ENCODE data around the gene FLNC. TPM values are rescaled to one million over a fixed set of nuclear protein-coding genes. Genes with fewer than 3 reads are reported as not detected.

FLNC gene
- total and polyA plus RNA-seq, 2 of the 13 experiments (the other 11 are each of a cell fraction or from before 2014, with no cell fraction given) = 0.02 TPM; not detected in 1

- TF ChIP-seq CSRNP2 (CRISPR knock-in tag; conservative IDR thresholded peaks at IDR 0.05; ENCODE audit: low read depth) = no peak
- TF ChIP-seq IKZF4 (CRISPR knock-in tag; IDR thresholded peaks at IDR 0.05; ENCODE audit: borderline replicate concordance, low read depth, not compliant biosample characterization) = no peak
Measured at GRCh38 chr7:128841171-128841690, 11.0 kb downstream of the FLNC start (continued).

- ATAC-seq (peak; percentile 64), DNase-seq (ENCODE audit: low spot score) (no peak), FAIRE-seq (no peak)
- H3K27me3 ChIP-seq (ENCODE audit: control insufficient read depth in 1 of 2, insufficient read depth in 2 of 2, low read length in 2 of 2) = peaks cover 5 to 15% of the 10 kb centered on the region in 2 experiments; a peak in 2 of 5 replicates
- WGBS (ENCODE audit: low lambda C conversion rate) = 58% methylated on average over 17 of the region's 35 CpGs
- no peak overlapping the region for H3K9ac ChIP-seq (ENCODE audit: insufficient read depth, low read depth, low read length)
- ChIA-PET POLR2A (no interaction called here), CTCF (ENCODE audit: low intra/inter-chr PET ratio, low total read pairs) (interaction anchor here (1.6 to 3.0 kb wide), 3 partner anchors 33 to 42 kb away, joined by 6 to 13 read pairs (median 11); no protein-coding TSS in a partner anchor)
- in situ Hi-C loops (cut with HindIII; ENCODE audit: extremely low pct_ligation_motif_present, low pct_unique_long_range_greater_than_20kb) (no loop called here), intact Hi-C loops (cut with micrococcal nuclease; ENCODE audit: unreplicated experiment) (no loop called here)
- no peak overlapping the region for H3K27ac ChIP-seq (ENCODE audit: extremely low read length, insufficient read depth, low read length)
- H3K4me1 ChIP-seq (ENCODE audit: insufficient read depth, low read length) = peaks cover 11% of the 10 kb centered on the region
- H3K4me3 ChIP-seq (replicated peaks in 1 of 3; ENCODE audit: insufficient read depth in 1 of 3, low read depth in 2 of 3, low read length in 3 of 3) = no peak overlapping the region; a peak in 1 of 6 replicates
- no TSS peak for BruUV-seq (replicated peaks)
- H4K20me1 ChIP-seq (ENCODE audit: insufficient read depth, low read length) = no peaks in the 10 kb centered on the region
- H3K36me3 ChIP-seq (replicated peaks in 1 of 2; ENCODE audit: control insufficient read depth in 1 of 2, insufficient read depth in 2 of 2, low read length in 2 of 2) = no peaks in the 10 kb centered on the region
- no peak overlapping the region for H2AFZ ChIP-seq (ENCODE audit: low read length)
- H3K79me2 ChIP-seq (ENCODE audit: insufficient read depth, low read length) = no peaks in the 10 kb centered on the region
- peak overlapping the region; percentile 36; the same call in 1 of the 2 replicates for H3K4me2 ChIP-seq (ENCODE audit: low read depth, low read length)
- no peaks in the 10 kb centered on the region for H3K9me3 ChIP-seq (ENCODE audit: low read length)
- TF ChIP-seq ZXDC (CRISPR knock-in tag; IDR thresholded peaks at IDR 0.05) = no peak
- peak; percentile 41 for TF ChIP-seq XRCC5 (optimal IDR thresholded peaks at IDR 0.05; ENCODE audit: low read length)
- TF ChIP-seq ZNF740 (CRISPR knock-in tag; IDR thresholded peaks at IDR 0.05) = 0 out of 2 replicates have a peak, but pooled peaks have one; percentile 50
- TF ChIP-seq RERE (CRISPR knock-in tag; IDR thresholded peaks at IDR 0.05; ENCODE audit: low read depth) = no peak
- TF ChIP-seq HNRNPL (IDR thresholded peaks at IDR 0.05; ENCODE audit: low read depth, low read length) = peak; percentile 63
- TF ChIP-seq ATAD3A (CRISPR knock-in tag; IDR thresholded peaks at IDR 0.05) = no peak
Measured at GRCh38 chr7:128841921-128842673, 11.9 kb downstream of the FLNC start.
